Stimulated activated naive B cell treated with anti-CD40 and anti-IgM and Interleukin-4, amounts not matched to agents 10 μg/mL and 1 μg/mL and 100 μg/mL, for 72 hours (primary cell): ENCODE data around the gene DUSP18.
A peak's percentile ranks its signal among the peaks of the same experiment; 100 is the strongest.
"Not testable (repeated sequence)": the region's sequence is repeated elsewhere in the genome, so short reads cannot be mapped to it uniquely, and the experiment has no call there.

Source experiments
- ATAC-seq, 2 donors: fragments of 150-1000 bp; cut with Tn5 transposase; replicated peaks; 2 replicates each; pipeline ENCODE4 v1.10.0; 2021; ENCODE audit warnings: moderate library complexity in 1 of 2
- DNase-seq: peaks from one replicate; pipeline ENCODE4 v3.0.0; 2021
- H3K27ac Mint-ChIP-seq: one replicate; pipeline ENCODE4 v1.8.0; 2022; ENCODE audit warnings: mild to moderate bottlenecking, mixed read lengths
- H3K27me3 Mint-ChIP-seq, 2 donors: one replicate each; pipeline ENCODE4 v1.8.0; 2022; ENCODE audit warnings: mixed read lengths in 2 of 2
- H3K36me3 Mint-ChIP-seq, 2 donors: one replicate each; pipeline ENCODE4 v1.8.0; 2022; ENCODE audit warnings: mixed read lengths in 2 of 2, mild to moderate bottlenecking in 1 of 2
- H3K4me1 Mint-ChIP-seq, 2 donors: one replicate each; pipeline ENCODE4 v1.8.0; 2022; ENCODE audit warnings: mixed read lengths in 2 of 2, mild to moderate bottlenecking in 1 of 2
- H3K4me3 Mint-ChIP-seq, 2 donors: one replicate each; pipeline ENCODE4 v1.8.0; 2022; ENCODE audit warnings: mild to moderate bottlenecking in 2 of 2, mixed read lengths in 2 of 2, moderate library complexity in 1 of 2
- H3K9me3 Mint-ChIP-seq, 2 donors: one replicate each; pipeline ENCODE4 v1.8.0; 2022; ENCODE audit warnings: mixed read lengths in 2 of 2, mild to moderate bottlenecking in 1 of 2

The DUSP18 gene

GRCh38 chr22:30637701-30638114 is 30.0 kb downstream of the DUSP18 start:
- Mint-ChIP-seq H3K27me3 (no peaks in the 10 kb centered on the region), H3K4me3 (no peak overlapping the region), H3K27ac (peak overlapping the region; percentile 7), H3K36me3 (peaks cover 1 to 5% of the 10 kb centered on the region in 2 donors), H3K9me3 (no peaks in the 10 kb centered on the region), H3K4me1 (peaks cover 15 to 34% of the 10 kb centered on the region in 2 donors)
- DNase-seq: no peak
- ATAC-seq: no peak

GRCh38 chr22:30636226-30637077 is 31.2 kb downstream of the DUSP18 start:
- H3K27ac Mint-ChIP-seq: no peak overlapping the region

GRCh38 chr22:30635273-30636225 is 32.1 kb downstream of the DUSP18 start, which contains the start of gene SLC35E4:
Gene SLC35E4 (plus strand): TSS chr22:30635781. CDS start chr22:30636451, 670 bp downstream.
- Mint-ChIP-seq H3K9me3 (no peaks in the 10 kb centered on the region), H3K27me3 (no peaks in the 10 kb centered on the region), H3K4me1 (peaks cover 15 to 34% of the 10 kb centered on the region in 2 donors), H3K36me3 (peaks cover 1 to 5% of the 10 kb centered on the region in 2 donors), H3K4me3 (peak within 1 kb of the TSS; percentile 87), H3K27ac (peak within 1 kb of the TSS; percentile 95)
- peak; percentile 71 to 76 for ATAC-seq
- peak; percentile 90 for DNase-seq

More at GRCh38 chr22:30636226-30637077, 31.2 kb downstream of the DUSP18 start:
- no peaks in the 10 kb centered on the region for H3K9me3 Mint-ChIP-seq
- H3K36me3 Mint-ChIP-seq: peaks cover 1 to 5% of the 10 kb centered on the region in 2 donors
- ATAC-seq: no peak
- H3K4me3 Mint-ChIP-seq: peak overlapping the region; percentile 87
- no peaks in the 10 kb centered on the region for H3K27me3 Mint-ChIP-seq
- DNase-seq: no peak
- peaks cover 15 to 34% of the 10 kb centered on the region in 2 donors for H3K4me1 Mint-ChIP-seq

GRCh38 chr22:30634471-30635233 is 33.0 kb downstream of the DUSP18 start:
- peak overlapping the region; percentile 87 for H3K4me3 Mint-ChIP-seq
- DNase-seq (peak; percentile 82), ATAC-seq (peak; percentile 77 to 80)
- H3K9me3 Mint-ChIP-seq: no peaks in the 10 kb centered on the region
- H3K4me1 Mint-ChIP-seq: peaks cover 15 to 34% of the 10 kb centered on the region in 2 donors
- peaks cover 1 to 5% of the 10 kb centered on the region in 2 donors for H3K36me3 Mint-ChIP-seq
- H3K27me3 Mint-ChIP-seq: no peaks in the 10 kb centered on the region
- H3K27ac Mint-ChIP-seq: peak overlapping the region; percentile 95

- not testable (repeated sequence) for ATAC-seq, H3K27ac Mint-ChIP-seq, H3K9me3 Mint-ChIP-seq, DNase-seq, H3K36me3 Mint-ChIP-seq, H3K27me3 Mint-ChIP-seq, H3K4me3 Mint-ChIP-seq
- peaks cover 12 to 22% of the 10 kb centered on the region in 2 donors for H3K4me1 Mint-ChIP-seq
Observed at GRCh38 chr22:30631469-30631868, 36.2 kb downstream of the DUSP18 start.

- Mint-ChIP-seq H3K27me3 (no peaks in the 10 kb centered on the region), H3K4me1 (no peaks in the 10 kb centered on the region), H3K9me3 (no peaks in the 10 kb centered on the region), H3K36me3 (no peaks in the 10 kb centered on the region), H3K27ac (no peak overlapping the region), H3K4me3 (no peak overlapping the region)
- no peak for DNase-seq
- ATAC-seq: no peak
Observed at GRCh38 chr22:30628491-30628890, 39.2 kb downstream of the DUSP18 start.

GRCh38 chr22:30627471-30627870 is 40.2 kb downstream of the DUSP18 start:
- DNase-seq (no peak), ATAC-seq (no peak)
- no peak overlapping the region for H3K4me3 Mint-ChIP-seq
- H3K36me3 Mint-ChIP-seq: no peaks in the 10 kb centered on the region
- no peaks in the 10 kb centered on the region for H3K4me1 Mint-ChIP-seq
- H3K9me3 Mint-ChIP-seq: no peaks in the 10 kb centered on the region
- no peaks in the 10 kb centered on the region for H3K27me3 Mint-ChIP-seq
- no peak overlapping the region for H3K27ac Mint-ChIP-seq

- Mint-ChIP-seq H3K4me3 (no peak overlapping the region), H3K9me3 (no peaks in the 10 kb centered on the region)
- no peak for DNase-seq
Observed at GRCh38 chr22:30626413-30626812, 41.3 kb downstream of the DUSP18 start.

GRCh38 chr22:30619909-30620308 is 47.8 kb downstream of the DUSP18 start:
- DNase-seq, H3K4me3 Mint-ChIP-seq, H3K36me3 Mint-ChIP-seq, H3K9me3 Mint-ChIP-seq, ATAC-seq, H3K27ac Mint-ChIP-seq, H3K4me1 Mint-ChIP-seq: not testable (repeated sequence)
- H3K27me3 Mint-ChIP-seq: peaks cover 15 to 23% of the 10 kb centered on the region in 2 donors

More at GRCh38 chr22:30626413-30626812, 41.3 kb downstream of the DUSP18 start:
- Mint-ChIP-seq H3K4me1 (no peaks in the 10 kb centered on the region), H3K27ac (no peak overlapping the region), H3K27me3 (peaks cover 0 to 4% of the 10 kb centered on the region in 2 donors), H3K36me3 (no peaks in the 10 kb centered on the region)
- ATAC-seq: no peak

GRCh38 chr22:30617819-30618218 is 49.9 kb downstream of the DUSP18 start:
- ATAC-seq (no peak), DNase-seq (no peak)
- Mint-ChIP-seq H3K4me3 (no peak overlapping the region), H3K27ac (no peak overlapping the region), H3K9me3 (no peaks in the 10 kb centered on the region), H3K27me3 (peaks cover 20 to 30% of the 10 kb centered on the region in 2 donors), H3K36me3 (no peaks in the 10 kb centered on the region), H3K4me1 (peaks cover 0 to 3% of the 10 kb centered on the region in 2 donors)

GRCh38 chr22:30615543-30615954 is 52.1 kb downstream of the DUSP18 start:
- peaks cover 0 to 3% of the 10 kb centered on the region in 2 donors for H3K4me1 Mint-ChIP-seq
- H3K4me3 Mint-ChIP-seq: no peak overlapping the region
- H3K27ac Mint-ChIP-seq: no peak overlapping the region
- no peaks in the 10 kb centered on the region for H3K9me3 Mint-ChIP-seq
- H3K27me3 Mint-ChIP-seq: peaks cover 16 to 30% of the 10 kb centered on the region in 2 donors
- no peaks in the 10 kb centered on the region for H3K36me3 Mint-ChIP-seq
- no peak for ATAC-seq
- DNase-seq: no peak

GRCh38 chr22:30614879-30615278 is 52.8 kb downstream of the DUSP18 start:
- Mint-ChIP-seq H3K36me3 (no peaks in the 10 kb centered on the region), H3K27ac (no peak overlapping the region), H3K27me3 (peaks cover 16 to 30% of the 10 kb centered on the region in 2 donors), H3K4me3 (no peak overlapping the region), H3K9me3 (no peaks in the 10 kb centered on the region), H3K4me1 (peaks cover 2 to 3% of the 10 kb centered on the region in 2 donors)
- DNase-seq: no peak
- ATAC-seq: no peak

GRCh38 chr22:30614268-30614667 is 53.4 kb downstream of the DUSP18 start:
- no peak overlapping the region for H3K4me3 Mint-ChIP-seq
- H3K27ac Mint-ChIP-seq: no peak overlapping the region
- DNase-seq (no peak), ATAC-seq (no peak)
- H3K27me3 Mint-ChIP-seq: peaks cover 20 to 34% of the 10 kb centered on the region in 2 donors
- H3K36me3 Mint-ChIP-seq: no peaks in the 10 kb centered on the region
- H3K4me1 Mint-ChIP-seq: peaks cover 6 to 8% of the 10 kb centered on the region in 2 donors
- H3K9me3 Mint-ChIP-seq: no peaks in the 10 kb centered on the region
